ENCODE results near the gene C11orf21.

- TF ChIP-seq CTCF (conservative IDR thresholded peaks at IDR 0.05; ENCODE audit: low read length) (no peak), EZH2phosphoT487 (IDR thresholded peaks at IDR 0.05; ENCODE audit: borderline replicate concordance) (no peak)
These were observed 11.9 kb downstream of the C11orf21 start for GRCh38 chr11:2289859-2290258.
